HG03571 (cell line): ENCODE results near the gene SPRTN.

Experiments used
- ATAC-seq: cut with Tn5 transposase; IDR thresholded peaks from one replicate; pipeline ENCODE4 v1.9.1; 2021; ENCODE audit not compliant: unreplicated experiment

Gene SPRTN

GRCh38 chr1:231338270-231339128 is at the start of gene SPRTN:
Gene SPRTN (plus strand): TSS chr1:231338293. CDS start chr1:231338384, 91 bp downstream.
- peak; percentile 8 for ATAC-seq

- ATAC-seq = no peak
Observed at GRCh38 chr1:231295938-231296337, 42.2 kb upstream of the SPRTN start.

- ATAC-seq = no peak
Observed at GRCh38 chr1:231301990-231302389, 36.1 kb upstream of the SPRTN start.

GRCh38 chr1:231310391-231310934 is 27.6 kb upstream of the SPRTN start:
- ATAC-seq = no peak

- no peak for ATAC-seq
Observed at GRCh38 chr1:231311720-231312431, 26.2 kb upstream of the SPRTN start.

GRCh38 chr1:231312432-231312788 is 25.7 kb upstream of the SPRTN start:
- no peak for ATAC-seq

- no peak for ATAC-seq
Observed at GRCh38 chr1:231313661-231314060, 24.4 kb upstream of the SPRTN start.

GRCh38 chr1:231315887-231316286 is 22.2 kb upstream of the SPRTN start:
- peak; percentile 72 for ATAC-seq

GRCh38 chr1:231317306-231318014 is 20.6 kb upstream of the SPRTN start:
- ATAC-seq = no peak

- ATAC-seq = no peak
Observed at GRCh38 chr1:231318015-231318355, 20.1 kb upstream of the SPRTN start.

GRCh38 chr1:231318568-231318967 is 19.5 kb upstream of the SPRTN start:
- ATAC-seq = no peak

- no peak for ATAC-seq
Observed at GRCh38 chr1:231319080-231319479, 19.0 kb upstream of the SPRTN start.

- ATAC-seq = no peak
Observed at GRCh38 chr1:231322880-231323530, 15.1 kb upstream of the SPRTN start.

- ATAC-seq = no peak
Observed at GRCh38 chr1:231324660-231325059, 13.4 kb upstream of the SPRTN start.

- no peak for ATAC-seq
Observed at GRCh38 chr1:231326248-231326647, 11.8 kb upstream of the SPRTN start.

GRCh38 chr1:231327617-231328016 is 10.5 kb upstream of the SPRTN start:
- no peak for ATAC-seq

- no peak for ATAC-seq
Observed at GRCh38 chr1:231329483-231329882, 8.6 kb upstream of the SPRTN start.

GRCh38 chr1:231332761-231333160 is 5.3 kb upstream of the SPRTN start:
- no peak for ATAC-seq

GRCh38 chr1:231334079-231334666 is 3.9 kb upstream of the SPRTN start:
- ATAC-seq = no peak

- no peak for ATAC-seq
Observed at GRCh38 chr1:231334952-231335351, 3.1 kb upstream of the SPRTN start.
